Measurements from ENCODE around the gene AKIRIN2.
"Not testable (repeated sequence)": the region's sequence is repeated elsewhere in the genome, so short reads cannot be mapped to it uniquely, and the experiment has no call there.

Gene AKIRIN2

DNA sequence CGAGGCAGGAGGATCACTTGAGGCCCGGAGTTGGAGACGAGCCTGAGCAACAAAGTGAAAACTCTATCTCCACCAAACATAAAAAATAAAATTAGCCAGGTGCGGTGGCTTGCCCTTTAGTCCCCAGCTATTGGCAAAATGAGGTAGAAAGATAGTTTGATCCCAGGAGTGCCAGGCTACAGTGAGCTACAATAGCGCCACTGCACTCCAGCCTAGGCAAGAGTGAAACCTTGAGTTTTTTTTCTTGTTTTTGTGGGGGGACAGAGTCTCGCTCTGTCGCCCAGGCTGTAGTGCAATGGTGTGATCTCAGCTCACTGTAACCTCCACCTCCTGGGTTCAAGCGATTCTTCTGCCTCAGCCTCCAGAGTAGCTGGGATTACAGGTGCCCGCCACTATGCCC lies 14.1 kb downstream of the AKIRIN2 start:
- not testable (repeated sequence) for DNase-seq (ENCODE audit: low read depth in 4 of 4, low spot score in 1 of 4)

GRCh38 chr6:87687296-87687695 lies 14.7 kb downstream of the AKIRIN2 start:
- no peak for DNase-seq (ENCODE audit: low read depth in 4 of 4, low spot score in 1 of 4)

DNA sequence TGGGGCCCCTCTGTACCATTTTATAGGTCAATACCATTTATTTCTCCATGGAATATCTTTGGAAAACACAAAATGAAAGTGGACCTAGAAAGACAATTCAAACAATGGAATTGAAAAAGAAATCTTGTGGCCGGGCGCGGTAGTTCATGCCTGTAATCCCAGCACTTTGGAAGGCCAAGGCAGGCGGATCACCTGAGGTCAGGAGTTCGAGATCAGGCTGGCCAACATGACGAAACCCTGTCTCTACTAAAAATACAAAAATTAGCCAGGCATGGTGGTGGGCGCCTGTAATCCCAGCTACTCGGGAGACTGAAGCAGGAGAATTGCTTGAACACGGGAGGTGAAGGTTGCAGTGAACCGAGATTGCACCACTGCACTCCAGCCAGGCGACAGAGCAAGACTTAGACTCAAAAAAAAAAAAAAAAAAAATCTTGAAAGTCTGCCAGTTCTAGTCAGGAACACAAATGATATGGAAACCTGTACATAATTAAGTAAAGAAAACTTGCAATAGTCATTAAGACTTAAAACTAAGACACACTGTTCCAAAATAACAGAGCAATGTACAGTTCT lies 15.3 kb downstream of the AKIRIN2 start:
- DNase-seq (ENCODE audit: low read depth in 4 of 4, low spot score in 1 of 4) = not testable (repeated sequence)

DNA sequence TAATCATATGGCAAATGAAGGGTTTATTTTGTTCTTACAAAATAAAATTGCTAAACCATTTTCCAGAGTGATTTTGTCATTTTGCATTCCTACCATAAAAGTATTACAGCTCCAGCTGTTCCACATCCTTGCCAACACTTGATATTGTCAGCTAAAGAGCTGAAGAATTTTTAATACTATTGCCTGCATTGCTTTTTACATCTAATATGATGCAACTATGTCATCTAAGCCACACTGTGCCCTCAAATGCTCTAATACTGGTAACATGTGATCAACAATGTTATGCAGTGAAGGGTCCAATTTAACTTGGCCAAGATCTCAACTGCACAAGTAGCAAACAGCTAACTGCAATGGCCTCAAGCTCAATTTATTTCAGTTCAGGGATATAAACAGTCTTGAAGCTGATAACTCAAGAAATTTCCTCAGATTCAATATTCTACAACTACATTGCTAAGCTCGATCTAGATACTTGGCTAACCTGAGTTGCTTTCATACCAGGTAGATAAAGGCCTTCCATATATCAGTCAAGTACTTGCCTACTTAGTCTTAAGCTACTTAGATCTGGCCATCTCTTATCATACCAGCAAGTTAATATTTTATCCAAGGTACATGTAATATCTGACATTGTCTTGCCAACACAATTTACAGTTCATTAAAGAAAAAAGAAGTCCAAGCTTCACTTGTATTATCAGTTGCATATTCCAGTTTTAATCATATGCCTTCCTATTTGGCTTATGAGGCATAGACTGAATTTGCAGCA lies 17.0 kb downstream of the AKIRIN2 start:
- no peak for DNase-seq (ENCODE audit: low read depth in 4 of 4, low spot score in 1 of 4)

- no peak for DNase-seq (ENCODE audit: low read depth in 4 of 4, low spot score in 1 of 4)
Measured at GRCh38 chr6:87683890-87684289, 18.1 kb downstream of the AKIRIN2 start.

DNA sequence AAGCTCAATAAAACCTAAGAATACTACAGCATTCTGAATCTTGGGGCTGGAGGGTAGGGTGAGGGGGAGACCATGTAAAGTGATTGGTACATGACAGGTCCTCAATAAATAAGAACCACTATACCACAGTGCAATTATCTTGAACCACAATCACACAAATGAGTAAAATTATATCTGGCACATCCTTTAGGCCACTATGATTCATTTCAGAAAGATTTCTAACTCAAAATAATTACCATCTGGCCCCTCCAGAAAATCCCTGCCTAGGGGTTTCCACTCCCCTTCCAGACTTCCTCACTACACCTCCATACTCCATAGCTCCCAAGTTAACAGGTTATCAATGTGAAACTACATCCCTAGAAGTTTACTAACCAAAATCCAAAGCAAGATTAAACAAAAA lies 19.7 kb downstream of the AKIRIN2 start:
- DNase-seq (ENCODE audit: low read depth in 4 of 4, low spot score in 1 of 4) = no peak

DNA sequence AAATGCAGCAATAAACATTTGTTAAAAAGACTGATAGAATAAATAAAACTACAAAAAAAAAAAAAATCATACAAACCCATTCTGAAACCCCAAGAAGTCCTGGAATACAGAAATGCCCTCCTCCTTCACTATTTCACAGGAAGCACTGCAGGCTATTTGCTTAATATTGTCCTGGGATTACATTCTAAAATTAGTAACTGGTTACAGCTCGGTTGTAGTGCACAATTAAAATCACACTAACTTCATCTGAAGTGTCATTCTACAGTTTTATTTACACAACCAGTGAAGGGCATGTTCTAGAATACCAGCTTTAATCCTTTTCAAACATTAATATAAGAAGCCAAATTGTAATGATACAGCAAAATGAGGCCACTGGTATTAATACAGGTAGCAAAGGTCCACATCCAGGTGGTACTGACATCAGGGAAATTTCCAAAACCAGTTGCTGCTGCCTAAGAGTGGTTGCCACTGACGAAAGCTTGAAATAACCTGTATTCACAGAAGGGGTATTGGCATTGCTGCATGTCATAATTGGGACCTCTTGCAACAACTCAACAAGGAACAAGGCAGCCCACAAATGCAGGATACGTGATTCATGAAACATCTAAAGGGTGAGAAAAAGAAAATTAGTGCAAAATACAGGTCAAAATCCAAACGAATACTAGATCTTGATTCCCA lies 26.9 kb downstream of the AKIRIN2 start:
- DNase-seq (ENCODE audit: low read depth in 4 of 4, low spot score in 1 of 4) = no peak

GRCh38 chr6:87674290-87674689 lies 27.7 kb downstream of the AKIRIN2 start:
- DNase-seq (ENCODE audit: low read depth in 4 of 4, low spot score in 1 of 4) = no peak

DNA sequence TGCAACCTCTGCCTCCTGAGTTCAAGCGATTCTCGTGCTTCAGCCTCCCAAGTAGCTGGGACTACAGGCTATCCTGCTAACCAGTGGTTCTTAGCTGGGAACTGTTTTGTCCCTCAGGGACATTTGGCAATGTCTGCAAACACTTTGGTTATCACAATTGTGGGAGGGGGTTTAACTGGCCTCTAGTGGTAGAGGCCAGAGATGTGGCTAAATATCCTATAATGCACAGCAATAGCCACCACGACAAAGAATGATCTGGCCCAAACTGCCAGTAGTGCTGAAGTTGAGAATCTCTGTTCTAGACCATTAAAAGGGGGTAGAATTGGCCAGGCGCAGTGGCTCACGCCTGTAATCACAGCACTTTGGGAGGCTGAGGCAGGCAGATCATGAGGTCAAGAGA lies 28.8 kb downstream of the AKIRIN2 start:
- DNase-seq (ENCODE audit: low read depth in 4 of 4, low spot score in 1 of 4) = no peak

DNA sequence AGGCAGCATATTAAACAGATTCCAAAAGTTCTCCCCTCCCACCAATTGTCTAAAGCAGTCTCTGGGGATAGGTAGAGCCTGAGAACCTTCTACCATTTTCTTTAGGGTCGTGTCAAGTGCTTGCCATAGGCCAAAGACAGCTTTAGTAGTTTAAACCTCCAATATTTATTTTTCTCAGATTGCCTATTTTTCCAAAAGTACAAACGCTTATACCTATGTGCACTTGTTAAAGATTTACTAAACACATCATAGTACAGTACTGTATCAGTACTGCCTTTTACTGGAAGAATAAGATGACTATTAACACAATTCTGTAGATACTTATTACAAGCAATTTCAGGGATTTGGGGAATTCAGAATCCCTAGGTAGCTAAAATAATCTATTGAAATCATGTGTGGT lies 29.4 kb downstream of the AKIRIN2 start:
- no peak for DNase-seq (ENCODE audit: low read depth in 4 of 4, low spot score in 1 of 4)

- DNase-seq (ENCODE audit: low read depth in 4 of 4, low spot score in 1 of 4) = no peak
Measured at GRCh38 chr6:87671555-87672029, 30.4 kb downstream of the AKIRIN2 start.

DNA sequence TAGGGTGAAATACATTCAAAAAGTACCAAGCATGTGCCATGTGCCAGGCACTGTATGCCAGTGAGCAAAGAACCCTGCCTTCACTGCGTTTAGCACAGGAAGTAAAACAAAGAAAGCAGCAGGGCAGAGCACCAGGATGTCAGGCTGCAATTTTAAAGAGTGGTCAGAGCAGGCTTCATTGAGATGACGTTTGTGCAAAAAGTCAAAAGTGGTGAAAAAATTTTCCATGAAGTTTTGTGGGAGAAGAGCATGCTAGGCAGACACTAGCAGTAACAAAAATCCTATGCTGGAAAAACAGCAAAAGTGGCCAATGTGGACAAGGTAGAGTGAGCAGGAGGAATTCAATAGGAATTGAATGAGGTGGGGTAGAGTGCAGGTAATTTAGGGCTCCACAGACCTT lies 31.3 kb downstream of the AKIRIN2 start:
- no peak for DNase-seq (ENCODE audit: low read depth in 4 of 4, low spot score in 1 of 4)

GRCh38 chr6:87669051-87669450 lies 33.0 kb downstream of the AKIRIN2 start:
- DNase-seq (ENCODE audit: low read depth in 4 of 4, low spot score in 1 of 4) = no peak

DNA sequence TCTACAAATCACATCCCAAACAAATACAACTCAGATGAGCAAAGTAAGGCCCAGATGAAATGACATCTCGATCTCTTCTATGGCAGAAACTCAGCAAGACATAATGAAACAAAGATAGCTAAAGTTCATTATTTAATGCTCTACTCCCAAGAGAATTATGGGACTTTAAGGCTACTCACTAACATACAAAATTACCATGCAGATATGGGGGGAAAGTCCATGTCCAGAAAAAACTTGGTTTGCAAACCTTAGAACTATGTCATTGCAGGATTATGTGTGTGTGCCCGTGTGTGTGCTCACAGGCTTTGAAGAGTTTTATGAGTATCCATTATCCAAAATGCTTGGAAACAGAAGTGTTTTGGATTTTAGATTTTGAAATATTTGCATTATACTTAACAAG lies 34.0 kb downstream of the AKIRIN2 start:
- no peak for DNase-seq (ENCODE audit: low read depth in 4 of 4, low spot score in 1 of 4)

DNA sequence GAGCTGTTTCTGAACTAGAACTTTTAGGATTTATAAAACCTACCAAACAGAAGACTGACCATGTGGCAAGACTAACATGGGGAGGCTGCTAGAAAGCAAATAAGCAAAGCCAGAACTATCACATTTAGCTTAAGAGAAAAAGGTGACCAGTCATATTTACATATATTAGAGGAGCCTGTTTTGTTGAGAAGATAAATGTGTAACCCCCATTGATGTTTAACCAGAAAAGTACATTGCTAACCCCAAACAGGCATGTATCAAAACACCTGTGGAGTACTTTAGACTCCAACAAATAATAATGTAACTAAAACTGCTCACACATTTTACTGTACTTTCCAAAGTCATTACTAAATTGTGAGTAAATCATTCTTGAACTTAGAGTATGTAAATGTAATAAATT lies 35.0 kb downstream of the AKIRIN2 start:
- no peak for DNase-seq (ENCODE audit: low read depth in 4 of 4, low spot score in 1 of 4)

- DNase-seq (ENCODE audit: low read depth in 4 of 4, low spot score in 1 of 4) = no peak
Measured at GRCh38 chr6:87664921-87665485, 37.0 kb downstream of the AKIRIN2 start.

DNA sequence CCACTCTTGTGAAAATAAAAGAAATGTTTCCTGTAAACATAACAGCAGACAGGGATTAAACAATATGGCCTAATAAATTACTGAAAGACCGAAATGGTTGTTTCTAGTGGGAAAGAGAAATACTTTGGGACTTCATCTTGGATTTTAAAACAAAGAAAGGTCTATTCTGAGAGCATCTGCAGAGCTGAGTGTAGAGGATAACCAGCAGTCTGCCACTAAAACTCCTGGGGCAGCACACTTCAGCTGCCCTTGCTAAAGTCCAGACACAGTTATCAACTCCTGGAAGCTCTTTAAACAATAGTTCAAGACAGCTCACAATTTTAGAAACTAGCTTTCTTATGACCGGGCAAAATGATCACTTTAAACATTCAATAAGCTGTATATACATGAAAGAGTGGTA lies 38.6 kb downstream of the AKIRIN2 start:
- no peak for DNase-seq (ENCODE audit: low read depth in 4 of 4, low spot score in 1 of 4)

DNA sequence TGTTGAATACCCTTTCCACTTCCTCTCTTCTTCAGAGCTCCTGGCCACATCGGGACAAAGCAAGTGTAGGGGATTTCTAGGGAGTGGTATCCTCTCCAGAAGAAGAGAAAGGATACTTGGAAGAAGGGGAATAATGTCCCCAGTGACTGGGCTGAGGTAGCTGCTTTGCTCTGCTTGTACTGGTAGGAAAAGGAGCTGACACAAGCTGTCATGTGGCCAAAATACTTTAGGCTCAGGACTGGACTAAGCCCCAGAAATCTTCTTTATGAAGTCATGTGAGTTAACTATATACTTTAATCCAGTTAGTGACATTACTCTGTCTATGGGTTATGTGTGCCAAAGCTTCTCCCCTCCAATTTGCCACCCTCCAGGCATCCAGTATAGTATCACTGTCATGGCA lies 40.5 kb downstream of the AKIRIN2 start:
- DNase-seq (ENCODE audit: low read depth in 4 of 4, low spot score in 1 of 4) = no peak

- no peak for DNase-seq (ENCODE audit: low read depth in 4 of 4, low spot score in 1 of 4)
Measured at GRCh38 chr6:87661016-87661415, 41.0 kb downstream of the AKIRIN2 start.

GRCh38 chr6:87660226-87660911 lies 41.7 kb downstream of the AKIRIN2 start:
- no peak for DNase-seq (ENCODE audit: low read depth in 4 of 4, low spot score in 1 of 4)

- no peak for DNase-seq (ENCODE audit: low read depth in 4 of 4, low spot score in 1 of 4)
Measured at GRCh38 chr6:87658516-87658915, 43.5 kb downstream of the AKIRIN2 start.

Data from stimulated activated CD4-positive, alpha-beta T cell treated with anti-CD3 and anti-CD28 coated beads, Interleukin-1b, Interleukin-23, amount 100 ng/mL, for 24 hours (primary cell).